ENCODE measurements around the gene PCDHB11.
A peak's percentile ranks its signal among the peaks of the same experiment; 100 is the strongest.
"Not testable (repeated sequence)": the region's sequence is repeated elsewhere in the genome, so short reads cannot be mapped to it uniquely, and the experiment has no call there.

Gene PCDHB11

DNA sequence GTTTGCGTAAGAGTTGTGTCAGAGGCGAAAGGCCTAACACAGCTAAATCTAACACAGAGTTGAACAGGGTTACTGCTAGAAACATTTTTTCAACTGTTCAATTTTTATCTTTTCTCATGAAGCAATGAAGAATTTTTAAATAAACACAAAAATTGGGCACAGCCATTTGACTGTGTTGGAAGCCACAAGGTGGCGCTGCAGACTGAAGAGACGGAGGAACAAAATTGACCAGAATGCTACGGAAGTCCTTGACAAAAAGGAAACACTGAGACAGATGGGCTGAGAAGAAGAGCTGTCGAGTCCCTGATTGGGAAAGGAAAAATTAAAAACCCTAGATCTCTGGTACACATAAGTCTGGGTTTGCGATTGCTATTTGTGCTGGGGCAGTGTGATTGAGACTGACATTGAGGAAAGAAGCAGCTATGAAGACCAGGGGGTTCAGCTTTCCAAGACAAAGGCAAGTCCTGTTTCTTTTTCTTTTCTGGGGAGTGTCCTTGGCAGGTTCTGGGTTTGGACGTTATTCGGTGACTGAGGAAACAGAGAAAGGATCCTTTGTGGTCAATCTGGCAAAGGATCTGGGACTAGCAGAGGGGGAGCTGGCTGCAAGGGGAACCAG, 12.4 kb upstream of the PCDHB11 start, which contains the start of gene PCDHB9:
TSS of gene PCDHB9 (plus strand) at position 265 of the 616 bp plus-strand sequence. CDS start at position 423, 158 bp downstream.
- H3K4me3 ChIP-seq (ENCODE audit: low read depth, low read length), result no peak within 1 kb of the TSS

DNA sequence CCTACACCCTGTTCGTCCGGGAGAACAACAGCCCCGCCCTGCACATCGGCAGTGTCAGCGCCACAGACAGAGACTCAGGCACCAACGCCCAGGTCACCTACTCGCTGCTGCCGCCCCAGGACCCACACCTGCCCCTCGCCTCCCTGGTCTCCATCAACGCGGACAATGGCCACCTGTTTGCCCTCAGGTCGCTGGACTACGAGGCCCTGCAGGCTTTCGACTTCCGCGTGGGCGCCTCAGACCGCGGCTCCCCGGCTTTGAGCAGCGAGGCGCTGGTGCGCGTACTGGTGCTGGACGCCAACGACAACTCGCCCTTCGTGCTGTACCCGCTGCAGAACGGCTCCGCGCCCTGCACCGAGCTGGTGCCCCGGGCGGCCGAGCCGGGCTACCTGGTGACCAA, 10.7 kb upstream of the PCDHB11 start:
- DNase-seq (ENCODE audit: low read depth, low spot score); in situ Hi-C loops (cut with HindIII; ENCODE audit: low sequenced_read_pairs); H3K4me3 ChIP-seq (ENCODE audit: low read depth, low read length): not testable (repeated sequence)

More for the DNA sequence above, 12.4 kb upstream of the PCDHB11 start, which contains the start of gene PCDHB9:
- TF ChIP-seq, protein P1, sequence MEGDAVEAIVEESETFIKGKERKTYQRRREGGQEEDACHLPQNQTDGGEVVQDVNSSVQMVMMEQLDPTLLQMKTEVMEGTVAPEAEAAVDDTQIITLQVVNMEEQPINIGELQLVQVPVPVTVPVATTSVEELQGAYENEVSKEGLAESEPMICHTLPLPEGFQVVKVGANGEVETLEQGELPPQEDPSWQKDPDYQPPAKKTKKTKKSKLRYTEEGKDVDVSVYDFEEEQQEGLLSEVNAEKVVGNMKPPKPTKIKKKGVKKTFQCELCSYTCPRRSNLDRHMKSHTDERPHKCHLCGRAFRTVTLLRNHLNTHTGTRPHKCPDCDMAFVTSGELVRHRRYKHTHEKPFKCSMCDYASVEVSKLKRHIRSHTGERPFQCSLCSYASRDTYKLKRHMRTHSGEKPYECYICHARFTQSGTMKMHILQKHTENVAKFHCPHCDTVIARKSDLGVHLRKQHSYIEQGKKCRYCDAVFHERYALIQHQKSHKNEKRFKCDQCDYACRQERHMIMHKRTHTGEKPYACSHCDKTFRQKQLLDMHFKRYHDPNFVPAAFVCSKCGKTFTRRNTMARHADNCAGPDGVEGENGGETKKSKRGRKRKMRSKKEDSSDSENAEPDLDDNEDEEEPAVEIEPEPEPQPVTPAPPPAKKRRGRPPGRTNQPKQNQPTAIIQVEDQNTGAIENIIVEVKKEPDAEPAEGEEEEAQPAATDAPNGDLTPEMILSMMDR (IDR thresholded peaks at IDR 0.05; ENCODE audit: low read depth, low read length), result no peak
- no peak for DNase-seq (ENCODE audit: low read depth, low spot score)
- in situ Hi-C loops (cut with HindIII; ENCODE audit: low sequenced_read_pairs), result no loop called here

DNA sequence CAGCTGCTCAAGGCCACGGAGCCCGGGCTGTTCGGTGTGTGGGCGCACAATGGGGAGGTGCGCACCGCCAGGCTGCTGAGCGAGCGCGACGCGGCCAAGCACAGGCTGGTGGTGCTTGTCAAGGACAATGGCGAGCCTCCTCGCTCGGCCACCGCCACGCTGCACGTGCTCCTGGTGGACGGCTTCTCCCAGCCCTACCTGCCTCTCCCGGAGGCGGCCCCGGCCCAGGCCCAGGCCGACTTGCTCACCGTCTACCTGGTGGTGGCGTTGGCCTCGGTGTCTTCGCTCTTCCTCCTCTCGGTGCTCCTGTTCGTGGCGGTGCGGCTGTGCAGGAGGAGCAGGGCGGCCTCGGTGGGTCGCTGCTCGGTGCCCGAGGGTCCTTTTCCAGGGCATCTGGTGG, 10.3 kb upstream of the PCDHB11 start:
- in situ Hi-C loops (cut with HindIII; ENCODE audit: low sequenced_read_pairs); DNase-seq (ENCODE audit: low read depth, low spot score); H3K4me3 ChIP-seq (ENCODE audit: low read depth, low read length): not testable (repeated sequence)

DNA sequence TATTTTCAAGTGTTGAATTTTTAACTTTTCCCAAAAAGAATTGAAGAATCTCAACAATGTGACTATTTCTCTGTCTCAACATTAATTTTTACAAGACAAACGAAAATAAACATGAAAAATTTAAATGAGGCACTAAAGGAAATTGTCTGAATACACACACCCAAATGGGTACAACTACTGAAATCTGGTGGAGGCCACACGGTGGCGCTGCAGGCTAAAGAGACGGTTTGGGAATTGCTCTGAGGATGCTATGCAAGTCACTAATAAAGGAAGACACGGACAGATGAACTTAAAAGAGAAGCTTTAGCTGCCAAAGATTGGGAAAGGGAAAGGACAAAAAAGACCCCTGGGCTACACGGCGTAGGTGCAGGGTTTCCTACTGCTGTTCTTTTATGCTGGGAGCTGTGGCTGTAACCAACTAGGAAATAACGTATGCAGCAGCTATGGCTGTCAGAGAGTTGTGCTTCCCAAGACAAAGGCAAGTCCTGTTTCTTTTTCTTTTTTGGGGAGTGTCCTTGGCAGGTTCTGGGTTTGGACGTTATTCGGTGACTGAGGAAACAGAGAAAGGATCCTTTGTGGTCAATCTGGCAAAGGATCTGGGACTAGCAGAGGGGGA, 7.2 kb upstream of the PCDHB11 start, which contains the start of gene PCDHB10:
TSS of gene PCDHB10 (plus strand) at position 244 of the 616 bp plus-strand sequence. CDS start at position 444, 200 bp downstream.
- DNase-seq (ENCODE audit: low read depth, low spot score), result no peak
- in situ Hi-C loops (cut with HindIII; ENCODE audit: low sequenced_read_pairs), result no loop called here
- TF ChIP-seq, protein P1 (IDR thresholded peaks at IDR 0.05; ENCODE audit: low read depth, low read length), result peak; percentile 25
- H3K4me3 ChIP-seq (ENCODE audit: low read depth, low read length), result peak within 1 kb of the TSS; percentile 13

DNA sequence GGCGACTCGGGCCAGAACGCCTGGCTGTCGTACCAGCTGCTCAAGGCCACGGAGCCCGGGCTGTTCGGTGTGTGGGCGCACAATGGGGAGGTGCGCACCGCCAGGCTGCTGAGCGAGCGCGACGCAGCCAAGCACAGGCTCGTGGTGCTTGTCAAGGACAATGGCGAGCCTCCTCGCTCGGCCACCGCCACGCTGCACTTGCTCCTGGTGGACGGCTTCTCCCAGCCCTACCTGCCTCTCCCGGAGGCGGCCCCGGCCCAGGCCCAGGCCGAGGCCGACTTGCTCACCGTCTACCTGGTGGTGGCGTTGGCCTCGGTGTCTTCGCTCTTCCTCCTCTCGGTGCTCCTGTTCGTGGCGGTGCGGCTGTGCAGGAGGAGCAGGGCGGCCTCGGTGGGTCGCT, 5.1 kb upstream of the PCDHB11 start:
- DNase-seq (ENCODE audit: low read depth, low spot score); H3K4me3 ChIP-seq (ENCODE audit: low read depth, low read length); in situ Hi-C loops (cut with HindIII; ENCODE audit: low sequenced_read_pairs): not testable (repeated sequence)

DNA sequence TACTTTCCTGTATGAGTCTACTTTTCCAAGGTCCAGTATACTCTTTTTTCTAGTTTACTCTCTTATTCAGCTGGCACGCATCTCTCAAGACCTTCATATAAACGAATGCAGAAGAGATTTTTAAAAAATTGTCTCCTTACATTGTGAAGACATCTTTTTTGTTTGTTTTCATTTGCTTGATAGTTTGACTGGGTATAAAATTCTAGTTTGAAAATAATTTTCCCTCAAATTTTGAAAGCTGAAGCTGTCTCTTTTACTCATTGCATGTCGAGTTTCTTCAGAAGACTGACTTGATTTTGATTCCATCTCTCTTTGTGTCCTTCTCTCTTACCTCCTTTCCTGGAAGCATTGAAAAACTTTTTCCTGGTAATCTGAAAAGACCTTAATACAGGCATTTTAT, 3.1 kb upstream of the PCDHB11 start:
- in situ Hi-C loops (cut with HindIII; ENCODE audit: low sequenced_read_pairs), result no loop called here
- TF ChIP-seq, protein P1 (IDR thresholded peaks at IDR 0.05; ENCODE audit: low read depth, low read length), result no peak
- DNase-seq (ENCODE audit: low read depth, low spot score), result no peak
- H3K4me3 ChIP-seq (ENCODE audit: low read depth, low read length), result no peak overlapping the region

DNA sequence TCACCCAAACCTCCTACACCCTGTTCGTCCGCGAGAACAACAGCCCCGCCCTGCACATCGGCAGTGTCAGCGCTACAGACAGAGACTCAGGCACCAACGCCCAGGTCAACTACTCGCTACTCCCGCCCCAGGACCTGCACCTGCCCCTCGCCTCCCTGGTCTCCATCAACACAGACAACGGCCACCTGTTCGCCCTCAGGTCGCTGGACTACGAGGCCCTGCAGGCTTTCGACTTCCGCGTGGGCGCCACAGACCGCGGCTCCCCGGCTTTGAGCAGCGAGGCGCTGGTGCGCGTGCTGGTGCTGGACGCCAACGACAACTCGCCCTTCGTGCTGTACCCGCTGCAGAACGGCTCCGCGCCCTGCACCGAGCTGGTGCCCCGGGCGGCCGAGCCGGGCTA, 1.7 kb downstream of the PCDHB11 start:
- DNase-seq (ENCODE audit: low read depth, low spot score); H3K4me3 ChIP-seq (ENCODE audit: low read depth, low read length); in situ Hi-C loops (cut with HindIII; ENCODE audit: low sequenced_read_pairs): not testable (repeated sequence)

DNA sequence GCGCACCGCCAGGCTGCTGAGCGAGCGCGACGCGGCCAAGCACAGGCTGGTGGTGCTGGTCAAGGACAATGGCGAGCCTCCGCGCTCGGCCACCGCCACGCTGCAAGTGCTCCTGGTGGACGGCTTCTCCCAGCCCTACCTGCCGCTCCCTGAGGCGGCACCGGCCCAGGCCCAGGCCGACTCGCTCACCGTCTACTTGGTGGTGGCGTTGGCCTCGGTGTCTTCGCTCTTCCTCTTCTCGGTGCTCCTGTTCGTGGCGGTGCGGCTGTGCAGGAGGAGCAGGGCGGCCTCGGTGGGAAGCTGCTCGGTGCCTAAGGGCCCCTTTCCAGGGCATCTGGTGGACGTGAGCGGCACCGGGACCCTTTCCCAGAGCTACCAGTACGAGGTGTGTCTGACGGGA, 2.2 kb downstream of the PCDHB11 start:
- in situ Hi-C loops (cut with HindIII; ENCODE audit: low sequenced_read_pairs); DNase-seq (ENCODE audit: low read depth, low spot score); H3K4me3 ChIP-seq (ENCODE audit: low read depth, low read length): not testable (repeated sequence)

DNA sequence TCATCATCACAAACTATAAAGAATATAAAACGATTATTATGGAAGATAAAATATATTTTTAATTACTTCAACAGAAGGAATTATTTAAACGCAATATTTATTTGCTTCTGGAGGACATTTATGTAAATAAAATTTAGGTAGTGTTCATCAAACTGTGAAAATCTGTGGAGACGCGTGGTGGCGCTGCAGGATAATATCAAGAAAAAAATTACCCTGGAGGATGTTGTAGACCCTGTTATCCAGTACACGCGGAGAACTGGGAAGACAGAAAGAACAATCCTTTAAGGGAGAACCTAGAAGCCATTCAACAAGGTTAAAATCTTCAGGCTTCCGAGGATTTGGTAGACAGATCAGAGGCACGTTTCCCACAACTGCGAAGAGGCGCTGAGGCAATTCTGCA, 9.1 kb downstream of the PCDHB11 start, which contains the start of gene PCDHB12:
TSS of gene PCDHB12 (plus strand) at position 242 of the 400 bp plus-strand sequence. CDS start 189 bp downstream, outside the sequence.
- no peak within 1 kb of the TSS for H3K4me3 ChIP-seq (ENCODE audit: low read depth, low read length)
- in situ Hi-C loops (cut with HindIII; ENCODE audit: low sequenced_read_pairs), result no loop called here
- no peak for DNase-seq (ENCODE audit: low read depth, low spot score)
- TF ChIP-seq, protein P1 (IDR thresholded peaks at IDR 0.05; ENCODE audit: low read depth, low read length), result no peak

DNA sequence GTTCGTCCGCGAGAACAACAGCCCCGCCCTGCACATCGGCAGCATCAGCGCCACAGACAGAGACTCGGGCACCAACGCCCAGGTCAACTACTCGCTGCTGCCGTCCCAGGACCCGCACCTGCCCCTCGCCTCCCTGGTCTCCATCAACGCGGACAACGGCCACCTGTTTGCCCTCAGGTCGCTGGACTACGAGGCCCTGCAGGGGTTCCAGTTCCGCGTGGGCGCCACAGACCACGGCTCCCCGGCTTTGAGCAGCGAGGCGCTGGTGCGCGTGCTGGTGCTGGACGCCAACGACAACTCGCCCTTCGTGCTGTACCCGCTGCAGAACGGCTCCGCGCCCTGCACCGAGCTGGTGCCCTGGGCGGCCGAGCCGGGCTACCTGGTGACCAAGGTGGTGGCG, 10.9 kb downstream of the PCDHB11 start:
- H3K4me3 ChIP-seq (ENCODE audit: low read depth, low read length); DNase-seq (ENCODE audit: low read depth, low spot score); in situ Hi-C loops (cut with HindIII; ENCODE audit: low sequenced_read_pairs): not testable (repeated sequence)

DNA sequence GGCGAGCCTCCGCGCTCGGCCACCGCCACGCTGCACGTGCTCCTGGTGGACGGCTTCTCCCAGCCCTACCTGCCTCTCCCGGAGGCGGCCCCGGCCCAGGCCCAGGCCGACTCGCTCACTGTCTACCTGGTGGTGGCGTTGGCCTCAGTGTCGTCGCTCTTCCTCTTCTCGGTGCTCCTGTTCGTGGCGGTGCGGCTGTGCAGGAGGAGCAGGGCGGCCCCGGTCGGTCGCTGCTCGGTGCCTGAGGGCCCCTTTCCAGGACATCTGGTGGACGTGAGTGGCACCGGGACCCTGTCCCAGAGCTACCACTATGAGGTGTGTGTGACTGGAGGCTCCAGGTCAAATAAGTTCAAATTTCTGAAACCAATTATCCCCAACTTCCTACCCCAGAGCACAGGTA, 11.4 kb downstream of the PCDHB11 start:
- in situ Hi-C loops (cut with HindIII; ENCODE audit: low sequenced_read_pairs); DNase-seq (ENCODE audit: low read depth, low spot score); H3K4me3 ChIP-seq (ENCODE audit: low read depth, low read length): not testable (repeated sequence)

DNA sequence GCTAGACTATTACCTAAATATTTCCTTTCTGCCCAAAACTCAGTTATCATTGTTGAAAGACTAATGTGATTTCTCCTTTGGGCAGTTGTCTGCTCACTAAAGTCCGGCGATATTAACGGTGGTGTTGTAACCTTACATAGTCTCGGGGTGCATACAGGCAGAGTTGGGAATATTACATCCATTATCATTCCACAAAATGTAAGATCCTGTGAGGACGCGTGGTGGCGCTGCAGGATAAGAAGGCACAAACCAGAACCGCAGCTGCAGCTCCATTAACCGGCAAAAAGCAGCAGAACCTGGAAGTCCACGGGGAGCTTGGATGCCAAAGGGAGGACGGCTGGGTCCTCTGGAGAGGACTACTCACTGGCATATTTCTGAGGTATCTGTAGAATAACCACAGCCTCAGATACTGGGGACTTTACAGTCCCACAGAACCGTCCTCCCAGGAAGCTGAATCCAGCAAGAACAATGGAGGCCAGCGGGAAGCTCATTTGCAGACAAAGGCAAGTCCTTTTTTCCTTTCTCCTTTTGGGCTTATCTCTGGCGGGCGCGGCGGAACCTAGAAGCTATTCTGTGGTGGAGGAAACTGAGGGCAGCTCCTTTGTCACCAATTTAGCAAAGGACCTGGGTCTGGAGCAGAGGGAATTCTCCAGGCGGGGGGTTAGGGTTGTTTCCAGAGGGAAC, 14.4 kb downstream of the PCDHB11 start, which contains the start of gene PCDHB13:
TSS of gene PCDHB13 (plus strand) at position 264 of the 684 bp plus-strand sequence. CDS start at position 469, 205 bp downstream.
- H3K4me3 ChIP-seq (ENCODE audit: low read depth, low read length); DNase-seq (ENCODE audit: low read depth, low spot score); in situ Hi-C loops (cut with HindIII; ENCODE audit: low sequenced_read_pairs): not testable (repeated sequence)
